SK-N-SH (cell line): ENCODE measurements around the gene MRPL17. TPM values are rescaled to one million over a fixed set of nuclear protein-coding genes. Genes with fewer than 3 reads are reported as not detected.

Source experiments
- CTCF ChIA-PET: fragments of 300-600, 350-600 bp; formaldehyde crosslinking; extraction: SDS; loops from one replicate; lab custom pipeline; 2021; lab: Yijun Ruan, JAX
- POLR2A ChIA-PET: fragments of 350-600 bp; sonication (Branson Sonifier 250); formaldehyde crosslinking; extraction: SDS; loops from one replicate; lab custom pipeline; 2020; ENCODE audit warnings: antibody characterized with exemption, inconsistent platforms; lab: Yijun Ruan, JAX
- DNase-seq: peaks from one replicate; pipeline ENCODE4 v3.0.0; 2012
- H2AFZ ChIP-seq: fragments of 200-600 bp; sonication (generic); 2 replicates; pipeline ENCODE4 v1.8.1; 2016; ENCODE audit warnings: antibody characterized with exemption, mild to moderate bottlenecking, low read depth
- H3F3A ChIP-seq: fragments of 200-600 bp; sonication (generic); replicated peaks from 2 replicates; pipeline ENCODE3; 2016; ENCODE audit warnings: antibody characterized with exemption, mild to moderate bottlenecking; ENCODE audit not compliant: insufficient read depth
- H3K27ac ChIP-seq, 2 experiments: fragments of 200-500 bp in 1 of 2; fragments of 200-600 bp in 1 of 2; sonication (Bioruptor generic) in 1 of 2; sonication (generic), shearing (Covaris generic) in 1 of 2; 2 replicates each; pipeline versions ENCODE4 v1.5.1 to v1.6.1; 2014 to 2016; ENCODE audit warnings: low read depth in 2 of 2, inconsistent platforms in 1 of 2, low read length in 1 of 2, mild to moderate bottlenecking in 1 of 2, mixed read lengths in 1 of 2
- H3K27me3 ChIP-seq: fragments of 200-600 bp; sonication (generic), shearing (Covaris generic); 2 replicates; pipeline ENCODE4 v1.6.1; 2016; ENCODE audit warnings: mixed run types; ENCODE audit not compliant: insufficient read depth
- H3K36me3 ChIP-seq, 2 experiments: fragments of 200-500 bp in 1 of 2; fragments of 200-600 bp in 1 of 2; sonication (Bioruptor generic) in 1 of 2; sonication (generic) in 1 of 2; replicated peaks in 1 of 2; 2 replicates each; pipeline versions ENCODE3 to v1.5.1; 2014 to 2016; ENCODE audit warnings: low read length in 1 of 2, mild to moderate bottlenecking in 1 of 2; ENCODE audit not compliant: insufficient read depth in 2 of 2, control insufficient read depth in 1 of 2
- H3K4me1 ChIP-seq, 2 experiments: fragments of 200-500 bp in 1 of 2; fragments of 200-600 bp in 1 of 2; sonication (Bioruptor generic) in 1 of 2; sonication (generic), shearing (Covaris generic) in 1 of 2; 2 replicates each; pipeline versions ENCODE4 v1.5.1 to v1.6.1; 2014 to 2016; ENCODE audit warnings: low read depth in 1 of 2, low read length in 1 of 2, mixed run types in 1 of 2; ENCODE audit not compliant: insufficient read depth in 2 of 2, control insufficient read depth in 1 of 2
- H3K4me2 ChIP-seq: fragments of 200-600 bp; sonication (generic), shearing (Covaris generic); 2 replicates; pipeline ENCODE4 v1.6.1; 2017; ENCODE audit warnings: mixed run types
- H3K4me3 ChIP-seq, 2 experiments: fragments of 200-500 bp in 1 of 2; fragments of 200-600 bp in 1 of 2; sonication (Bioruptor generic) in 1 of 2; sonication (generic), shearing (Covaris generic) in 1 of 2; 2 replicates each; pipeline versions ENCODE4 v1.5.1 to v1.8.1; 2014 to 2016; ENCODE audit warnings: low read depth in 2 of 2, inconsistent platforms in 1 of 2, low read length in 1 of 2, mild to moderate bottlenecking in 1 of 2, mixed read lengths in 1 of 2, moderate library complexity in 1 of 2
- H3K79me2 ChIP-seq: fragments of 200-600 bp; sonication (generic); 2 replicates; pipeline ENCODE4 v1.8.1; 2017; ENCODE audit warnings: mild to moderate bottlenecking; ENCODE audit not compliant: insufficient read depth
- H3K9ac ChIP-seq: fragments of 200-600 bp; sonication (generic); 2 replicates; pipeline ENCODE4 v1.6.1; 2017; ENCODE audit warnings: mixed run types
- H3K9me2 ChIP-seq: fragments of 200-600 bp; sonication (generic); 2 replicates; pipeline ENCODE4 v1.6.1; 2017; ENCODE audit warnings: mixed run types
- H3K9me3 ChIP-seq: fragments of 200-600 bp; sonication (generic); 2 replicates; pipeline ENCODE4 v1.6.1; 2017; ENCODE audit warnings: mixed run types, mild to moderate bottlenecking, moderate library complexity
- H4K20me1 ChIP-seq: fragments of 200-600 bp; sonication (generic); 2 replicates; pipeline ENCODE4 v1.6.1; 2017; ENCODE audit warnings: mild to moderate bottlenecking, mixed run types; ENCODE audit not compliant: insufficient read depth
- CHD2 ChIP-seq: fragments of 150-350 bp; IDR thresholded peaks from 2 replicates; pipeline ENCODE4 v1.6.1; 2018; ENCODE audit warnings: low read length; ENCODE audit not compliant: partially characterized antibody
- EP300 ChIP-seq, 2 experiments: IDR thresholded peaks; 2 replicates each; pipeline versions ENCODE4 v1.4.0 to v1.6.1; 2012; ENCODE audit warnings: borderline replicate concordance in 1 of 2, low read depth in 1 of 2, low read length in 1 of 2
- FOSL2 ChIP-seq: IDR thresholded peaks from 2 replicates; pipeline ENCODE4 v1.4.0; 2012; ENCODE audit warnings: low read depth, mild to moderate bottlenecking, moderate library complexity, borderline replicate concordance
- JUND ChIP-seq: IDR thresholded peaks from 2 replicates; pipeline ENCODE4 v1.4.0; 2012
- MAX ChIP-seq: IDR thresholded peaks from 2 replicates; pipeline ENCODE4 v1.4.0; 2012; ENCODE audit warnings: low read depth
- MEF2A ChIP-seq: IDR thresholded peaks from 2 replicates; pipeline ENCODE4 v1.4.0; 2012; ENCODE audit warnings: low read depth, borderline replicate concordance
- NFIC ChIP-seq: IDR thresholded peaks from 2 replicates; pipeline ENCODE4 v1.4.0; 2012; ENCODE audit warnings: borderline replicate concordance
- RXRA ChIP-seq: IDR thresholded peaks from 2 replicates; pipeline ENCODE4 v1.4.0; 2012; ENCODE audit warnings: low read depth, mild to moderate bottlenecking, borderline replicate concordance
- TCF12 ChIP-seq: IDR thresholded peaks from 2 replicates; pipeline ENCODE4 v1.4.0; 2012
- TEAD4 ChIP-seq: IDR thresholded peaks from 2 replicates; pipeline ENCODE4 v1.4.0; 2012; ENCODE audit warnings: mild to moderate bottlenecking, borderline replicate concordance; ENCODE audit not compliant: insufficient read depth
- WGBS: methylation state at CpG from one replicate; pipeline ENCODE4 v1.1.6; 2017; ENCODE audit warnings: low lambda C conversion rate; 5-methylcytosine and 5-hydroxymethylcytosine counted together
- polyA plus RNA-seq, 3 experiments: library from polyadenylated mRNA; depleted of rRNA; stranded (reverse); fragments of >200 nt; gene quantifications; 2 replicates each; pipeline ENCODE4 v1.2.3, GENCODE V29; 2012
- TF ChIP-seq, protein P1 (sequence below): IDR thresholded peaks from 2 replicates; pipeline ENCODE4; 2012

Gene MRPL17
- polyA plus RNA-seq, 1 of the 3 experiments (the other 2 are of a cell fraction) = 88.6 TPM

DNA sequence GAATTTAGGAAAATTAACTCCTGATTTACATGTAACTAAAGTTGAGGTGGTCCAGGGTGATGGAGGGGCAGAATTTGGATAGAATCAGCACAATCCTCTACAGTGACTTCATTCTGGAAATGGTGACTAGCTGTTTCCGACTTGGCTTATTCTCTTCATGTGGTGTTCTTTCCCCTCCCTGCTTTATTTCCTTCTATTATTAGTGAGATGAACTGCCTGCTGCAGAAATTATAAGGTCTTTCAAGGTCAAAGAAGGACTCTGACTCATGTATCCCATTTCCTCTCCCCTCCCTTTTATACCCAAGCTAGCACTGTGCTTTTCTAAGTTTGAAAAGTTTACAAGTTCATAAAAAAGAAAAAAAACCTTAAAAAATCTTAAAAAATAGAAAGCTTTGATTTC is 12.2 kb upstream of the MRPL17 start:
- CTCF ChIA-PET = interaction anchor here (0.6 to 1.9 kb wide), 8 partner anchors 10 to 316 kb away, joined by 3 to 7 read pairs (median 4); partner anchors contain the start of genes ILK and MRPL17
- H2AFZ ChIP-seq = peak overlapping the region; percentile 86; the same call in 1 of the 2 replicates
- no peaks in the 10 kb centered on the region for H3K27me3 ChIP-seq
- peak overlapping the region; percentile 61 for H3K9ac ChIP-seq
- 11% methylated on average over 1 of the region's 1 CpG for WGBS
- no peaks in the 10 kb centered on the region for H3K36me3 ChIP-seq
- no peak for DNase-seq
- peak overlapping the region; percentile 51 for H3K4me2 ChIP-seq
- no peaks in the 10 kb centered on the region for H3K9me3 ChIP-seq
- H3K4me3 ChIP-seq = no peak overlapping the region; a peak in 1 of 4 replicates
- H4K20me1 ChIP-seq = no peaks in the 10 kb centered on the region
- H3K9me2 ChIP-seq = no peaks in the 10 kb centered on the region
- peaks cover 0 to 33% of the 10 kb centered on the region in 2 experiments; a peak in 2 of 4 replicates for H3K4me1 ChIP-seq
- H3K79me2 ChIP-seq = no peaks in the 10 kb centered on the region
- POLR2A ChIA-PET = no interaction called here
- peak overlapping the region in 1 of 2 experiments; percentile 91; a peak in 2 of 4 replicates for H3K27ac ChIP-seq
- H3F3A ChIP-seq = peaks cover 32% of the 10 kb centered on the region
- TF ChIP-seq TEAD4 = no peak
- peak; percentile 59; the same call in 1 of the 2 replicates for TF ChIP-seq FOSL2
- TF ChIP-seq EP300 (IDR thresholded peaks at IDR 0.05; ENCODE audit: borderline replicate concordance in 1 of 2, low read depth in 1 of 2, low read length in 1 of 2) = peak in 1 of 2 experiments; percentile 57; a peak in 1 of 4 replicates
- TF ChIP-seq JUND = peak; percentile 76
- TF ChIP-seq TCF12 = peak; percentile 47; the same call in 1 of the 2 replicates
- TF ChIP-seq MAX = no peak
- peak; percentile 61; the same call in 1 of the 2 replicates for TF ChIP-seq MEF2A
- TF ChIP-seq, protein P1, sequence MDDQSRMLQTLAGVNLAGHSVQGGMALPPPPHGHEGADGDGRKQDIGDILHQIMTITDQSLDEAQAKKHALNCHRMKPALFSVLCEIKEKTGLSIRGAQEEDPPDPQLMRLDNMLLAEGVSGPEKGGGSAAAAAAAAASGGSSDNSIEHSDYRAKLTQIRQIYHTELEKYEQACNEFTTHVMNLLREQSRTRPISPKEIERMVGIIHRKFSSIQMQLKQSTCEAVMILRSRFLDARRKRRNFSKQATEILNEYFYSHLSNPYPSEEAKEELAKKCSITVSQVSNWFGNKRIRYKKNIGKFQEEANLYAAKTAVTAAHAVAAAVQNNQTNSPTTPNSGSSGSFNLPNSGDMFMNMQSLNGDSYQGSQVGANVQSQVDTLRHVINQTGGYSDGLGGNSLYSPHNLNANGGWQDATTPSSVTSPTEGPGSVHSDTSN = peak; percentile 17; the same call in 1 of the 2 replicates
- peak; percentile 87 for TF ChIP-seq RXRA
- TF ChIP-seq NFIC = 0 out of 2 replicates have a peak, but pooled peaks have one; percentile 66
- TF ChIP-seq, all 33 proteins: peak for 8

GRCh38 chr11:6694229-6694535 is 11.0 kb upstream of the MRPL17 start:
- no peaks in the 10 kb centered on the region for H3K9me2 ChIP-seq
- no peaks in the 10 kb centered on the region for H3K36me3 ChIP-seq
- no peaks in the 10 kb centered on the region for H3K27me3 ChIP-seq
- ChIA-PET CTCF (interaction anchor here (1.1 to 1.9 kb wide), 3 partner anchors 11 to 315 kb away, joined by 3 to 7 read pairs (median 7); no protein-coding TSS in a partner anchor), POLR2A (no interaction called here)
- no peak for DNase-seq
- no peaks in the 10 kb centered on the region for H4K20me1 ChIP-seq
- H2AFZ ChIP-seq = no peak overlapping the region
- H3K9me3 ChIP-seq = no peaks in the 10 kb centered on the region
- WGBS = 4% methylated on average over 1 of the region's 1 CpG
- peaks cover 32% of the 10 kb centered on the region for H3F3A ChIP-seq
- H3K79me2 ChIP-seq = no peaks in the 10 kb centered on the region
- no peak overlapping the region for H3K4me3 ChIP-seq
- TF ChIP-seq NFIC (peak; percentile 46; the same call in 1 of the 2 replicates), CHD2 (no peak)
- TF ChIP-seq, all 33 proteins: peak for 1
- Histone ChIP-seq H3K27ac (peak overlapping the region in 1 of 2 experiments; percentile 91; a peak in 2 of 4 replicates), H3K9ac (peak overlapping the region; percentile 61; the same call in 1 of the 2 replicates), H3K4me2 (peak overlapping the region; percentile 51; the same call in 1 of the 2 replicates), H3K4me1 (peaks cover 0 to 33% of the 10 kb centered on the region in 2 experiments; a peak in 2 of 4 replicates)
